ENCODE results near the gene PDZD7. TPM values are rescaled to one million over a fixed set of nuclear protein-coding genes. Genes with fewer than 3 reads are reported as not detected.
A peak's percentile ranks its signal among the peaks of the same experiment; 100 is the strongest.

PDZD7 gene
- polyA plus RNA-seq, 1 experiment = 0.86 TPM

DNA sequence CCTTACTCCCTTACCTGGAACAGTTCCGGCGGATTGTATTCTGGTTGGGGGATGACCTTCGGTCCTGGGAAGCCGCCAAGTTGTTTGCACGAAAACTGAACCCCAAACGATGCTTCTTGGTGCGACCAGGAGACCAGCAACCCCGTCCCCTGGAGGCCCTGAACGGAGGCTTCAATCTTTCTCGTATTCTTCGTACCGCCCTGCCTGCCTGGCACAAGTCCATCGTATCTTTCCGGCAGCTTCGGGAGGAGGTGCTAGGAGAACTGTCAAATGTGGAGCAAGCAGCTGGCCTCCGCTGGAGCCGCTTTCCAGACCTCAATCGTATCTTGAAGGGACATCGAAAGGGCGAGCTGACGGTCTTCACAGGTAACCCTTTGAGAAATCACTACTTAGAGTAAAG is 41.8 kb downstream of the PDZD7 start:
- H3K36me3 ChIP-seq (ENCODE audit: control insufficient read depth, insufficient read depth, low read length) = peaks cover 22% of the 10 kb centered on the region
- no peak for DNase-seq (ENCODE audit: low read depth)
- H3K4me3 ChIP-seq (ENCODE audit: low read depth, low read length) = no peak overlapping the region
- ChIA-PET POLR2A (no interaction called here), CTCF (interaction anchor here (1.4 to 21.8 kb wide), 4 partner anchors 9 to 36 kb away, joined by 4 to 479 read pairs (median 126); partner anchors contain the start of gene LZTS2)
- TF ChIP-seq, protein P1, sequence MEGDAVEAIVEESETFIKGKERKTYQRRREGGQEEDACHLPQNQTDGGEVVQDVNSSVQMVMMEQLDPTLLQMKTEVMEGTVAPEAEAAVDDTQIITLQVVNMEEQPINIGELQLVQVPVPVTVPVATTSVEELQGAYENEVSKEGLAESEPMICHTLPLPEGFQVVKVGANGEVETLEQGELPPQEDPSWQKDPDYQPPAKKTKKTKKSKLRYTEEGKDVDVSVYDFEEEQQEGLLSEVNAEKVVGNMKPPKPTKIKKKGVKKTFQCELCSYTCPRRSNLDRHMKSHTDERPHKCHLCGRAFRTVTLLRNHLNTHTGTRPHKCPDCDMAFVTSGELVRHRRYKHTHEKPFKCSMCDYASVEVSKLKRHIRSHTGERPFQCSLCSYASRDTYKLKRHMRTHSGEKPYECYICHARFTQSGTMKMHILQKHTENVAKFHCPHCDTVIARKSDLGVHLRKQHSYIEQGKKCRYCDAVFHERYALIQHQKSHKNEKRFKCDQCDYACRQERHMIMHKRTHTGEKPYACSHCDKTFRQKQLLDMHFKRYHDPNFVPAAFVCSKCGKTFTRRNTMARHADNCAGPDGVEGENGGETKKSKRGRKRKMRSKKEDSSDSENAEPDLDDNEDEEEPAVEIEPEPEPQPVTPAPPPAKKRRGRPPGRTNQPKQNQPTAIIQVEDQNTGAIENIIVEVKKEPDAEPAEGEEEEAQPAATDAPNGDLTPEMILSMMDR (IDR thresholded peaks at IDR 0.05; ENCODE audit: insufficient read depth, low read depth, low read length) = no peak
- no peaks in the 10 kb centered on the region for H3K27me3 ChIP-seq (ENCODE audit: control insufficient read depth, insufficient read depth, low read length)

GRCh38 chr10:100988166-100988565 is 42.8 kb downstream of the PDZD7 start:
- POLR2A ChIA-PET = no interaction called here
- peak overlapping the region; percentile 95 for H3K4me3 ChIP-seq (ENCODE audit: low read depth, low read length)
- DNase-seq (ENCODE audit: low read depth) = no peak
- CTCF ChIA-PET = interaction anchor here (1.8 to 21.8 kb wide), 3 partner anchors 10 to 29 kb away, joined by 15 to 479 read pairs (median 237); partner anchors contain the start of gene LZTS2
- H3K27me3 ChIP-seq (ENCODE audit: control insufficient read depth, insufficient read depth, low read length) = no peaks in the 10 kb centered on the region
- H3K36me3 ChIP-seq (ENCODE audit: control insufficient read depth, insufficient read depth, low read length) = peaks cover 19% of the 10 kb centered on the region
- TF ChIP-seq, protein P1 (IDR thresholded peaks at IDR 0.05; ENCODE audit: insufficient read depth, low read depth, low read length) = no peak

GRCh38 chr10:100987685-100988049 is 43.3 kb downstream of the PDZD7 start:
- peaks cover 19% of the 10 kb centered on the region for H3K36me3 ChIP-seq (ENCODE audit: control insufficient read depth, insufficient read depth, low read length)
- ChIA-PET POLR2A (no interaction called here), CTCF (interaction anchor here (1.9 to 21.8 kb wide), 2 partner anchors 10 to 29 kb away, joined by 10 to 479 read pairs; no protein-coding TSS in a partner anchor)
- DNase-seq (ENCODE audit: low read depth) = no peak
- peak overlapping the region; percentile 95 for H3K4me3 ChIP-seq (ENCODE audit: low read depth, low read length)
- TF ChIP-seq, protein P1 (IDR thresholded peaks at IDR 0.05; ENCODE audit: insufficient read depth, low read depth, low read length) = no peak
- no peaks in the 10 kb centered on the region for H3K27me3 ChIP-seq (ENCODE audit: control insufficient read depth, insufficient read depth, low read length)

DNA sequence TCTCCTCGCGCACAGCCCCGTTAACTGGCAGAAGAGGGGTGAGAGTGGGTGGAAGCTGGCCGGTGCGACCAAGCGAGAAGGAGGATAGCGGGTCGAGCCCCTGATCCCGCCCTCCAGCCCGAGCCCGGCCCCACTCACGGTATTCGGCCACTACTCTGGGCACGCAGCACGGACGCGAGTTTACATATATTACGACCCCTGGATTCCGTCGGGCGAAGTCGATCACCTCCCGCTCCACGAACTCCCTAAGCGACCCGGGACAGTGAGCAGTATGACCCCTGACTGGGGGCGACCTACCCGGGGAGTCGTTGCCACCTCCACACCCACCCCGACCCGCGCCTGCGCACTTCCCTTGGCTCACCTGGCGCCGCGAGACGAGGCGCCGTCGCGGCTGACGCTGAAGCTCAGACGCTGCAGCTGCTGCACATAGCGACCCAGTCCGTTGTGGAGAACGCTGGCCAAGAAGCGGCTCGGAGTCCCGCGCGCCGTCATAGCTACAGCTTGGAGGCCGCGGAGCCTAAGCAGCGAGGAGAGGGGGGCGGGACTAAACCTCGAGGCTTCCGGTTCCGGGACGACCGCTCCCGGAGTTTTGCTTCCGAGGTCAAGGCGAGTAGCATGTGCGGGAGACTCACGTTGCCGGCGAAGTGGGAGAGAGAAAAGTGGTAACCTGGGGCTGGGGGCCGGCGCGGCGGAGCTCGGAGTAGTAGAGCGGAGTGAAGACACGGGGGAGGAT is 43.8 kb downstream of the PDZD7 start, which contains the start of the genes MRPL43 and TWNK:
Gene MRPL43, minus strand, starts transcription at position 546 of the 733 bp plus-strand sequence. Its CDS starts 54 bp downstream, at position 492.
Gene TWNK, plus strand, starts transcription at position 592 of the 733 bp plus-strand sequence. CDS start 668 bp downstream, outside the sequence.
- TF ChIP-seq, protein P1 (IDR thresholded peaks at IDR 0.05; ENCODE audit: insufficient read depth, low read depth, low read length) = no peak
- ChIA-PET POLR2A (no interaction called here), CTCF (interaction anchor here (0.8 to 21.8 kb wide), 4 partner anchors 10 to 424 kb away, joined by 3 to 479 read pairs (median 8); no protein-coding TSS in a partner anchor)
- DNase-seq (ENCODE audit: low read depth) = no peak
- Histone ChIP-seq H3K27me3 (ENCODE audit: control insufficient read depth, insufficient read depth, low read length) (no peaks in the 10 kb centered on the region), H3K4me3 (ENCODE audit: low read depth, low read length) (peak within 1 kb of the TSS; percentile 95), H3K36me3 (ENCODE audit: control insufficient read depth, insufficient read depth, low read length) (peaks cover 17% of the 10 kb centered on the region)

DNA sequence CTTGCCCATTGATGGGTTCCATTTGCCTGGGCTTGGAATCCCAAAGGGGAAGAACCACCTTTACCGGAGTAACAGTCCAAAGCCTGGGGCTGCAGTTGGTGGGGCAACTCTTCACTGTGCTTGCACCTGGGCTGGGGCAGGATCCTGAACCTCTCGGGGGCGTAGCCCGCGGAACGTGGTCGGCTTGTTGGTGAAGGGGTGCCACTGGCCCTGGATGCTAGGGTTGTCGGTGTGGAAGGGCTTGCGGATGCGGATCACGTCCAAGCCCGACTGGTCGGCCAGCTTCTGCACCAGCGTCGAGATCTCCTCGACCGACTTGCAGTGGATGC is 44.3 kb downstream of the PDZD7 start:
- Histone ChIP-seq H3K36me3 (ENCODE audit: control insufficient read depth, insufficient read depth, low read length) (peaks cover 17% of the 10 kb centered on the region), H3K4me3 (ENCODE audit: low read depth, low read length) (peak overlapping the region; percentile 95), H3K27me3 (ENCODE audit: control insufficient read depth, insufficient read depth, low read length) (no peaks in the 10 kb centered on the region)
- DNase-seq (ENCODE audit: low read depth) = no peak
- TF ChIP-seq, protein P1 (IDR thresholded peaks at IDR 0.05; ENCODE audit: insufficient read depth, low read depth, low read length) = no peak
- CTCF ChIA-PET = interaction anchor here (0.8 to 21.8 kb wide), 5 partner anchors 11 to 424 kb away, joined by 3 to 479 read pairs (median 5); partner anchors contain the start of gene SEMA4G
- POLR2A ChIA-PET = no interaction called here

Measured in BJ (cell line).